Lower leg skin (tissue), 3 donors: ENCODE results near the gene DNMT3A.

ENCODE experiments used
- POLR2A ChIP-seq, 2 donors: fragments of 450-650 bp; IDR thresholded peaks; one replicate each; pipeline ENCODE4 v1.6.1; 2016 to 2017; ENCODE audit warnings: antibody characterized with exemption in 2 of 2, mild to moderate bottlenecking in 1 of 2, moderate library complexity in 1 of 2
- TF ChIP-seq, protein P1 (sequence below), 3 donors: fragments of 450-650 bp; IDR thresholded peaks; one replicate each; pipeline ENCODE4 v1.5.1; 2016; ENCODE audit warnings: antibody characterized with exemption in 3 of 3, mild to moderate bottlenecking in 3 of 3, moderate library complexity in 2 of 3

DNA sequence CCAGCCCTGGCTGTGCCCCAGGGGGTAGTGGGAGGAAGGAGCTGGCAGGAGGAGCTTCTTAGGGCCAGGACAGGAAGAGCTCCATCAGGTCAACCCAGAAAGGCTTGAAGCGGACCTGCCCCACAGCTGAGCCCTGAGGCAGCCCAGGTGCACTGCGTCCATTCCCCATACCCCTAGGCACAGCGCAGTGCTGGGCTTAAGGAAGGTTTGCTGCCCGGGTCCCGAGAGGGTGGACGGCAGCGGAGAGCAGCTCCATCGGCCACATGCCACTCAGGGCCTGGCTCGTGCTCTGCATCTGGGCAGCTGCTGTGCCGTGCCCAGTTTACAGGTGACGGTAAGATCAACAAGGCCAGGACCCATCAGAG is 26.4 kb downstream of the DNMT3A start:
- no peak for TF ChIP-seq POLR2A (IDR thresholded peaks at IDR 0.05)
- TF ChIP-seq, protein P1, sequence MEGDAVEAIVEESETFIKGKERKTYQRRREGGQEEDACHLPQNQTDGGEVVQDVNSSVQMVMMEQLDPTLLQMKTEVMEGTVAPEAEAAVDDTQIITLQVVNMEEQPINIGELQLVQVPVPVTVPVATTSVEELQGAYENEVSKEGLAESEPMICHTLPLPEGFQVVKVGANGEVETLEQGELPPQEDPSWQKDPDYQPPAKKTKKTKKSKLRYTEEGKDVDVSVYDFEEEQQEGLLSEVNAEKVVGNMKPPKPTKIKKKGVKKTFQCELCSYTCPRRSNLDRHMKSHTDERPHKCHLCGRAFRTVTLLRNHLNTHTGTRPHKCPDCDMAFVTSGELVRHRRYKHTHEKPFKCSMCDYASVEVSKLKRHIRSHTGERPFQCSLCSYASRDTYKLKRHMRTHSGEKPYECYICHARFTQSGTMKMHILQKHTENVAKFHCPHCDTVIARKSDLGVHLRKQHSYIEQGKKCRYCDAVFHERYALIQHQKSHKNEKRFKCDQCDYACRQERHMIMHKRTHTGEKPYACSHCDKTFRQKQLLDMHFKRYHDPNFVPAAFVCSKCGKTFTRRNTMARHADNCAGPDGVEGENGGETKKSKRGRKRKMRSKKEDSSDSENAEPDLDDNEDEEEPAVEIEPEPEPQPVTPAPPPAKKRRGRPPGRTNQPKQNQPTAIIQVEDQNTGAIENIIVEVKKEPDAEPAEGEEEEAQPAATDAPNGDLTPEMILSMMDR (IDR thresholded peaks at IDR 0.05) = no peak
